Erythroblast (primary cell): ENCODE results near the gene ONECUT1.

Experiments
- GATA1 ChIP-seq: IDR thresholded peaks from 2 replicates; pipeline ENCODE4 v1.6.1; 2011; ENCODE audit warnings: low read depth, mild to moderate bottlenecking, control low read depth, low read length, moderate library complexity
- POLR2A ChIP-seq: IDR thresholded peaks from 2 replicates; pipeline ENCODE4 v1.6.1; 2011; ENCODE audit warnings: mild to moderate bottlenecking, low read length

DNA sequence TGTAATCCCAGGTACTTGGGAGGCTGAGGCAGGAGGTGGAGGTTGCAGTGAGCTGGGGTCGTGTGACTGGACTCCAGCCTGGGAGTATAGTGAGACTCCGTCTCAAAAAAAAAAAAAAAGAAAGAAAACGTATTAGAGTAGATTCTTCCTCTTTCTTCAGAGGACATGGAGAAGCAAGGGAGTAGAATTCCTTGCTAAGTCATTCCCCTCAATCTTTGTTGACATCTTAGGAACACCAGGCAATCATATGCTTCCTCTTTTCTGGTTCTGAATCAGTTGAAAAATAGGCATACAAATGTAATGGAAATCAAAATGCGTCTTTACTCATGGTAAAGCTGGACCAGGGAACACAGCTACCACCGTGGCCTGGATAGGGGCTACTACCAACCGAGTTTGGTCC is 72.7 kb downstream of the ONECUT1 start:
- TF ChIP-seq POLR2A (no peak), GATA1 (no peak)
